ENCODE results near the gene SBF1. TPM values are rescaled to one million over a fixed set of nuclear protein-coding genes. Genes with fewer than 3 reads are reported as not detected.

The SBF1 gene
- total and polyA plus RNA-seq, 2 of the 13 experiments (the other 11 are each of a cell fraction or from before 2014, with no cell fraction given), result 31.7 to 40.9 TPM

DNA sequence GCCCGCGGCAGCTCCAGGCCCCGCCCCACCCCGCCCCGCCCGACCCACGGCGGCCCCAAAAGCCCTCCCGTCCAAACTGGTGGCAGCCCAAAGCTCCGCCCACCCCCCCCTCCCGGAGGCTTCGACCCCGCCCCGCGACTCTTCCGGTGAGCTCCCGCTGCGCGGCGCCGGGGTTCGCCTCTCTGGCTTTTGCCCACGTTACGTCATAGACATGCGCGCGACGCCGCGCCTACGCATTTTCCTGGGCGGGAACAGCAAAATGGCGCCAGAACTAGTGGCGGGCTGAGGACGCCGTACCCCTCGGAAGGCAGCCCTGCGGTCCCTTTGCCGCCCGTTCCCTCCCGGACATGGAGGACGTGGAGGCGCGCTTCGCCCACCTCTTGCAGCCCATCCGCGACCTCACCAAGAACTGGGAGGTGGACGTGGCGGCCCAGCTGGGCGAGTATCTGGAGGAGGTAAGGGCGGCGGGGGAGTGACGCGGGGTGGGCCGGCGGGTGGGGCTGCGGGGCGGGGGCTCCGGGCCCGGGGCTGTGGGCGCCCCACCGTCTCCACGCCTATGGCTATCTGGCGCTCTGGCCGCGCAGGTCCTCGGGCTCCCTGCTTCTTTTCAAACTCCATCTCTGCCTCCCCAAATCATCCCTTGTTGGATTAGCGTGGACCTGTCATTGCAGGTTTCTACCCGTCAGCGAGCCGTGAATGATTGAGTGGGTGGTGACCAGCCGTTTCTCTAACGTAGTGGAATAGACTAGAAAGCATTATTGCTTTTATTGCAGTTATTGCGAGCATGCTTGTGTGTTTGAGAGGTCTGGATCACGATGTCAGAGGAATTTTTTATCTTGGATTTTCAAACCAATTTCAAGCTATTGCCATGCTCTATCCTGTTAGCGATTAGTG lies 33.4 kb upstream of the SBF1 start, which contains the start of gene NCAPH2 (continued):
- TF ChIP-seq ZBTB44 (CRISPR knock-in tag; IDR thresholded peaks at IDR 0.05) (no peak), TSC22D2 (CRISPR knock-in tag; IDR thresholded peaks at IDR 0.05; ENCODE audit: borderline replicate concordance) (peak; percentile 43; the same call in 1 of the 2 replicates), AHR (CRISPR knock-in tag; IDR thresholded peaks at IDR 0.05) (no peak; the same call in 1 of the 2 replicates), ZNF335 (CRISPR knock-in tag; IDR thresholded peaks at IDR 0.05) (no peak), ZNF883 (CRISPR knock-in tag; IDR thresholded peaks at IDR 0.05; ENCODE audit: not compliant biosample characterization) (no peak), SETDB1 (CRISPR knock-in tag; IDR thresholded peaks at IDR 0.05; ENCODE audit: borderline replicate concordance) (no peak), ZNF740 (CRISPR knock-in tag; IDR thresholded peaks at IDR 0.05) (0 out of 2 replicates have a peak, but pooled peaks have one; percentile 22), ZNF34 (CRISPR knock-in tag; IDR thresholded peaks at IDR 0.05; ENCODE audit: borderline replicate concordance) (no peak), MIXL1 (CRISPR knock-in tag; IDR thresholded peaks at IDR 0.05) (0 out of 2 replicates have a peak, but pooled peaks have one; percentile 39), PHF20 (CRISPR knock-in tag; IDR thresholded peaks at IDR 0.05) (peak; percentile 91), HNRNPH1 (optimal IDR thresholded peaks at IDR 0.05; ENCODE audit: low read depth, low read length) (no peak), ZBTB7B (CRISPR knock-in tag; IDR thresholded peaks at IDR 0.05) (no peak), SRSF9 (IDR thresholded peaks at IDR 0.05; ENCODE audit: borderline replicate concordance, insufficient read depth, low read depth, low read length, poor library complexity, severe bottlenecking) (no peak), HHEX (CRISPR knock-in tag; IDR thresholded peaks at IDR 0.05) (no peak), ZKSCAN1 (IDR thresholded peaks at IDR 0.05; ENCODE audit: low read length) (no peak)
- TF ChIP-seq, protein P1, sequence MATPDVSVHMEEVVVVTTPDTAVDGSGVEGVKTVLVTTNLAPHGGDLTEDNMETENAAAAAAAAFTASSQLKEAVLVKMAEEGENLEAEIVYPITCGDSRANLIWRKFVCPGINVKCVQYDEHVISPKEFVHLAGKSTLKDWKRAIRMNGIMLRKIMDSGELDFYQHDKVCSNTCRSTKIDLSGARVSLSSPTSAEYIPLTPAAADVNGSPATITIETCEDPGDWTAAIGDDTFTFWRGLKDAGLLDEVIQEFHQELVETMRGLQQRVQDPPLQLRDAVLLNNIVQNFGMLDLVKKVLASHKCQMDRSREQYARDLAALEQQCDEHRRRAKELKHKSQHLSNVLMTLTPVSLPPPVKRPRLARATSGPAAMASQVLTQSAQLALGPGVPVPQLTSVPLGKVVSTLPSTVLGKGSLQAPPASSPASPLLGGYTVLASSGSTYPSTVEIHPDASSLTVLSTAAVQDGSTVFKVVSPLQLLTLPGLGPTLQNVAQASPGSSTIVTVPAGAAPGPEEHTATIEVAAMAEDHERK (CRISPR knock-in tag; IDR thresholded peaks at IDR 0.05; ENCODE audit: low read depth), result peak; percentile 74; the same call in 1 of the 2 replicates
- TF ChIP-seq, protein P2, sequence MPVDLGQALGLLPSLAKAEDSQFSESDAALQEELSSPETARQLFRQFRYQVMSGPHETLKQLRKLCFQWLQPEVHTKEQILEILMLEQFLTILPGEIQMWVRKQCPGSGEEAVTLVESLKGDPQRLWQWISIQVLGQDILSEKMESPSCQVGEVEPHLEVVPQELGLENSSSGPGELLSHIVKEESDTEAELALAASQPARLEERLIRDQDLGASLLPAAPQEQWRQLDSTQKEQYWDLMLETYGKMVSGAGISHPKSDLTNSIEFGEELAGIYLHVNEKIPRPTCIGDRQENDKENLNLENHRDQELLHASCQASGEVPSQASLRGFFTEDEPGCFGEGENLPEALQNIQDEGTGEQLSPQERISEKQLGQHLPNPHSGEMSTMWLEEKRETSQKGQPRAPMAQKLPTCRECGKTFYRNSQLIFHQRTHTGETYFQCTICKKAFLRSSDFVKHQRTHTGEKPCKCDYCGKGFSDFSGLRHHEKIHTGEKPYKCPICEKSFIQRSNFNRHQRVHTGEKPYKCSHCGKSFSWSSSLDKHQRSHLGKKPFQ (CRISPR knock-in tag; IDR thresholded peaks at IDR 0.05; ENCODE audit: insufficient replicate concordance), result no peak
- TF ChIP-seq, protein P3, sequence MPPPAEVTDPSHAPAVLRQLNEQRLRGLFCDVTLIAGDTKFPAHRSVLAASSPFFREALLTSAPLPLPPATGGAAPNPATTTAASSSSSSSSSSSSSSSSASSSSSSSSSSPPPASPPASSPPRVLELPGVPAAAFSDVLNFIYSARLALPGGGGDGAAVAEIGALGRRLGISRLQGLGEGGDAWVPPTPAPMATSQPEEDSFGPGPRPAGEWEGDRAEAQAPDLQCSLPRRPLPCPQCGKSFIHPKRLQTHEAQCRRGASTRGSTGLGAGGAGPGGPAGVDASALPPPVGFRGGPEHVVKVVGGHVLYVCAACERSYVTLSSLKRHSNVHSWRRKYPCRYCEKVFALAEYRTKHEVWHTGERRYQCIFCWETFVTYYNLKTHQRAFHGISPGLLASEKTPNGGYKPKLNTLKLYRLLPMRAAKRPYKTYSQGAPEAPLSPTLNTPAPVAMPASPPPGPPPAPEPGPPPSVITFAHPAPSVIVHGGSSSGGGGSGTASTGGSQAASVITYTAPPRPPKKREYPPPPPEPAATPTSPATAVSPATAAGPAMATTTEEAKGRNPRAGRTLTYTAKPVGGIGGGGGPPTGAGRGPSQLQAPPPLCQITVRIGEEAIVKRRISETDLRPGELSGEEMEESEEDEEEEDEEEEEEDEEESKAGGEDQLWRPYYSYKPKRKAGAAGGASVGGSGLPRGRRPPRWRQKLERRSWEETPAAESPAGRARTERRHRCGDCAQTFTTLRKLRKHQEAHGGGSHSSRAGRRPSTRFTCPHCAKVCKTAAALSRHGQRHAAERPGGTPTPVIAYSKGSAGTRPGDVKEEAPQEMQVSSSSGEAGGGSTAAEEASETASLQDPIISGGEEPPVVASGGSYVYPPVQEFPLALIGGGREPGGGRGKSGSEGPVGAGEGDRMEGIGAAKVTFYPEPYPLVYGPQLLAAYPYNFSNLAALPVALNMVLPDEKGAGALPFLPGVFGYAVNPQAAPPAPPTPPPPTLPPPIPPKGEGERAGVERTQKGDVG (CRISPR knock-in tag; IDR thresholded peaks at IDR 0.05; ENCODE audit: borderline replicate concordance), result no peak

All from HepG2 (cell line).